Osteocyte (in vitro differentiated cells): ENCODE data around the gene SEMA3A. TPM values are rescaled to one million over a fixed set of nuclear protein-coding genes. Genes with fewer than 3 reads are reported as not detected.
A peak's percentile ranks its signal among the peaks of the same experiment; 100 is the strongest.
"Not testable (repeated sequence)": the region's sequence is repeated elsewhere in the genome, so short reads cannot be mapped to it uniquely, and the experiment has no call there.

Experiments
- DNase-seq: peaks from one replicate; pipeline ENCODE4 v3.0.0; 2021; ENCODE audit warnings: mixed read lengths; ENCODE audit not compliant: unreplicated experiment; ENCODE audit errors: extremely low spot score
- H3K27ac Mint-ChIP-seq: one replicate; pipeline ENCODE4 v1.8.0; 2021; ENCODE audit warnings: mild to moderate bottlenecking, mixed read lengths; ENCODE audit not compliant: unreplicated experiment
- H3K27me3 Mint-ChIP-seq: one replicate; pipeline ENCODE4 v1.8.0; 2021; ENCODE audit warnings: mixed read lengths; ENCODE audit not compliant: unreplicated experiment
- H3K36me3 Mint-ChIP-seq: one replicate; pipeline ENCODE4 v1.8.0; 2021; ENCODE audit warnings: mixed read lengths; ENCODE audit not compliant: unreplicated experiment
- H3K4me1 Mint-ChIP-seq: one replicate; pipeline ENCODE4 v1.8.0; 2021; ENCODE audit warnings: mixed read lengths; ENCODE audit not compliant: unreplicated experiment
- H3K4me3 Mint-ChIP-seq: one replicate; pipeline ENCODE4 v1.8.0; 2021; ENCODE audit warnings: mild to moderate bottlenecking, moderate library complexity, mixed read lengths; ENCODE audit not compliant: unreplicated experiment
- H3K9me3 Mint-ChIP-seq: one replicate; pipeline ENCODE4 v1.8.0; 2021; ENCODE audit warnings: mixed read lengths; ENCODE audit not compliant: unreplicated experiment
- long read RNA-seq: library from polyadenylated mRNA; unstranded; transcript quantifications from one replicate; pipeline ENCODE4 v2.0.0, GENCODE V29; 2021
- total RNA-seq: library from RNA; stranded (reverse); gene quantifications from 2 replicates; pipeline ENCODE4 v1.2.1, GENCODE V29; 2021
- TF ChIP-seq, protein P1 (sequence below): fragments of 200-600 bp; sonication (generic); IDR thresholded peaks from 2 replicates; pipeline ENCODE4 v1.5.0; 2021; ENCODE audit warnings: antibody characterized with exemption, mild to moderate bottlenecking, moderate library complexity

The SEMA3A gene
- total RNA-seq = 2.4 and 3.7 TPM in 2 replicates
- long read RNA-seq, full-length matches to known transcripts = 7 of 17 reads
- long read RNA-seq, partial matches to known transcripts = 1 of 17 reads
- long read RNA-seq, other reads (novel, unspliced or antisense) = 9 of 17 reads

DNA sequence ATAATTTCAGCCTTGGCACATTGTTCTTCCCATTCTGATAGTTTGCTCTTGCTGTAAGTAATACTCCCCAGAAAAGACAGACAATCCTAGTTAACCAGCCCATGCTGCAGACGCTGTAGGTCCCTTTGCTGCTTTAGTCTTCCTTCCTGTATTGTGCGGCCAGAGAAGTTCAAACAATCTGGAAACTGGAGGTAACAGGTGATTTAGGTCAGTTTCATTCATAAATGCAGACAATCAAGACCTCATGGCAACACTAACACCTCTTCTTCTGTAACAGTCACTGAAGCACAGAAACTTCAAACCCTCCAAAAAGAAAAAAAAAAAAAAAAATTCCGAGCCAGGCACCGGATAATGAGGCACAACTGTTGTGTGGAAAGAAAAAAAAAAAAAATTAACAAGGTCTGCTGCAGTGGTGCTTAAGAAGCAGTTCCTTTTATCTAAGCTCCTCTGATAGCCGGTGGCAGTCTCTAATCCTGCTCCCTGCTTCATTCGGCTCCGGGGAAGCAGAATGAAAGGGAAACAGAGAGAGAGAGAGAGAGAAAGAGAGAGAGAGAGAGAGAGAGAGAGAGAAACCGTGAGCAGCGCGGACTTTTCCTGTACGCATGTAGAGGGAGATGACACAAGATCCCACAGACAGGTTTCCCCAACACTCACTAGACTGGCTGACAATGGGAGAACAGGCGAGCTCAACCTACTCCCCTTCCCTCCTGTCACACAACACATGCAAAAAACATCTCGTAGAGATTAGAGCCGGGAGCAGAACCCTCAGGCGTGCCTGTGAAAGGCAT is at the start of gene SEMA3A:
SEMA3A (minus strand) TSS at position 306 of the 788 bp plus-strand sequence; CDS start at position 103, 203 bp downstream.
- peaks cover 21% of the 10 kb centered on the region for H3K4me1 Mint-ChIP-seq
- H3K27ac Mint-ChIP-seq = peak within 1 kb of the TSS; percentile 71
- H3K36me3 Mint-ChIP-seq = no peaks in the 10 kb centered on the region
- no peak for DNase-seq
- H3K27me3 Mint-ChIP-seq = peaks cover 2% of the 10 kb centered on the region
- peak within 1 kb of the TSS; percentile 95 for H3K4me3 Mint-ChIP-seq
- H3K9me3 Mint-ChIP-seq = no peaks in the 10 kb centered on the region
- TF ChIP-seq, protein P1, sequence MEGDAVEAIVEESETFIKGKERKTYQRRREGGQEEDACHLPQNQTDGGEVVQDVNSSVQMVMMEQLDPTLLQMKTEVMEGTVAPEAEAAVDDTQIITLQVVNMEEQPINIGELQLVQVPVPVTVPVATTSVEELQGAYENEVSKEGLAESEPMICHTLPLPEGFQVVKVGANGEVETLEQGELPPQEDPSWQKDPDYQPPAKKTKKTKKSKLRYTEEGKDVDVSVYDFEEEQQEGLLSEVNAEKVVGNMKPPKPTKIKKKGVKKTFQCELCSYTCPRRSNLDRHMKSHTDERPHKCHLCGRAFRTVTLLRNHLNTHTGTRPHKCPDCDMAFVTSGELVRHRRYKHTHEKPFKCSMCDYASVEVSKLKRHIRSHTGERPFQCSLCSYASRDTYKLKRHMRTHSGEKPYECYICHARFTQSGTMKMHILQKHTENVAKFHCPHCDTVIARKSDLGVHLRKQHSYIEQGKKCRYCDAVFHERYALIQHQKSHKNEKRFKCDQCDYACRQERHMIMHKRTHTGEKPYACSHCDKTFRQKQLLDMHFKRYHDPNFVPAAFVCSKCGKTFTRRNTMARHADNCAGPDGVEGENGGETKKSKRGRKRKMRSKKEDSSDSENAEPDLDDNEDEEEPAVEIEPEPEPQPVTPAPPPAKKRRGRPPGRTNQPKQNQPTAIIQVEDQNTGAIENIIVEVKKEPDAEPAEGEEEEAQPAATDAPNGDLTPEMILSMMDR = no peak

DNA sequence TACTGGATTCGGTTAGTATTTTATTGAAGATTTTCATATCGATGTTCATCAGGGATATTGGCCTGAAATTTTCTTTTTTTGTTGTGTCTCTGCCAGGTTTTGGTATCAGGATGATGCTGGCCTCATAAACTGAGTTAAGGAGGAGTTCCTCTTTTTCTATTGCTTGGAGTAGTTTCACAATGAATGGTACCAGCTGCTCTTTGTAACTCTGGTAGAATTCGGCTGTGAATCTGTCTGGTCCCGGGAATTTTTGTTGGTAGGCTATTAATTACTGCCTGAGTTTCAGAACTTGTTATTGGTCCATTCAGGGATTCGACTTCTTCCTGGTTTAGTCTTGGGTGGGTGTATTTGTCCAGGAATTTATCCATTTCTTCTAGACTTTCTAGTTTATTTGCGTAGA is 48.4 kb upstream of the SEMA3A start:
- not testable (repeated sequence) for H3K4me1 Mint-ChIP-seq, H3K36me3 Mint-ChIP-seq
- peaks cover 38% of the 10 kb centered on the region for H3K9me3 Mint-ChIP-seq

GRCh38 chr7:84238596-84238995 is 44.0 kb upstream of the SEMA3A start:
- H3K27me3 Mint-ChIP-seq = no peaks in the 10 kb centered on the region
- DNase-seq = no peak
- no peak overlapping the region for H3K27ac Mint-ChIP-seq
- no peak overlapping the region for H3K4me3 Mint-ChIP-seq
- H3K4me1 Mint-ChIP-seq = peaks cover 7% of the 10 kb centered on the region
- TF ChIP-seq, protein P1 = no peak
- peaks cover 21% of the 10 kb centered on the region for H3K9me3 Mint-ChIP-seq
- H3K36me3 Mint-ChIP-seq = peaks cover 3% of the 10 kb centered on the region

More for the DNA sequence above, 48.4 kb upstream of the SEMA3A start:
- not testable (repeated sequence) for H3K4me3 Mint-ChIP-seq, DNase-seq, H3K27me3 Mint-ChIP-seq, H3K27ac Mint-ChIP-seq

DNA sequence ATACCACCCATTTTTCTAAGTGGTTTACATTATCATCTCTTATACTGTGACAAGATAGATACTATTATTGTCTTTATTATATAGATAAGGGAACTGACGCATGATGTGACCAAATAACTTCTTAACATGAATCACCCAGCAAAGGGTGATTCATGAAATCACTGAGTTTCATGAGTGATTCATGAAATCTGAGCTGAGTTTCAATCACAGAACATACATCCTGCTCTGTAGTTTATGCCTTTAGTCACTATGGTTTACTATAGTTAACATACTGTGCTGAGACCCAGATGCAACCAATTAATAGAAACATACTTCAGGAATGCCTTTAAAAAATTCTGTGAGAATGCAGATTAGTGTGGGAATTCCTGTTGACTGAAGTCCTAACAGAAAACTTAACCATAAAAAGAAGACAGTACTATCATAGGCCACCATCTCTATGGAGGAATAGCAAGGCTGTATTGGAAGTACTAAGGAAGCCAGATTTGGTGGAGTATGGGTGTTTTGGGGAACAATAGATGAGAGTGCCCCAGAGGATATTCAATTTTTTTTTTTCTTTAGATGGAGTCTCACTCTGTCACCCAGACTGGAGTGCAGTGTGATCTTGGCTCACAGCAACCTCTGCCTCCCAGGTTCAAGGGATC is 43.1 kb upstream of the SEMA3A start:
- TF ChIP-seq, protein P1 = no peak
- Mint-ChIP-seq H3K27me3 (no peaks in the 10 kb centered on the region), H3K4me3 (no peak overlapping the region), H3K36me3 (no peaks in the 10 kb centered on the region), H3K9me3 (peaks cover 12% of the 10 kb centered on the region), H3K27ac (no peak overlapping the region), H3K4me1 (peaks cover 8% of the 10 kb centered on the region)
- no peak for DNase-seq

GRCh38 chr7:84236398-84236797 is 41.8 kb upstream of the SEMA3A start:
- no peaks in the 10 kb centered on the region for H3K27me3 Mint-ChIP-seq
- no peaks in the 10 kb centered on the region for H3K36me3 Mint-ChIP-seq
- no peak overlapping the region for H3K4me3 Mint-ChIP-seq
- peaks cover 17% of the 10 kb centered on the region for H3K4me1 Mint-ChIP-seq
- DNase-seq = no peak
- TF ChIP-seq, protein P1 = no peak
- H3K27ac Mint-ChIP-seq = no peak overlapping the region
- H3K9me3 Mint-ChIP-seq = peaks cover 7% of the 10 kb centered on the region
